ENCODE results near the gene TRDN. TPM values are rescaled to one million over a fixed set of nuclear protein-coding genes. Genes with fewer than 3 reads are reported as not detected.

Gene TRDN
- total RNA-seq, 5 donors from 2014 or later (not counting 1 experiment from before 2014, with no cell fraction given) = not detected

GRCh38 chr6:123663436-123663835, 26.7 kb upstream of the TRDN start:
- H3K27me3 Mint-ChIP-seq = no peaks in the 10 kb centered on the region
- Histone ChIP-seq H3K4me3 (ENCODE audit: control insufficient read depth in 1 of 2, extremely low read depth in 1 of 2, low read length in 1 of 2) (no peak overlapping the region), H3K27ac (ENCODE audit: low read length) (no peak overlapping the region), H3K4me1 (ENCODE audit: control insufficient read depth in 1 of 2, extremely low read depth in 1 of 2, insufficient read depth in 2 of 2, low read length in 2 of 2) (no peaks in the 10 kb centered on the region), H3K36me3 (ENCODE audit: control insufficient read depth in 2 of 2, extremely low read depth in 1 of 2, insufficient read depth in 1 of 2, low read length in 1 of 2) (no peaks in the 10 kb centered on the region), H3K9me3 (no peaks in the 10 kb centered on the region), H3K27me3 (replicated peaks in 1 of 2; ENCODE audit: control insufficient read depth in 2 of 2, extremely low read depth in 1 of 2, insufficient read depth in 2 of 2, low read length in 1 of 2) (no peaks in the 10 kb centered on the region)
- no peak for DNase-seq
- CTCF ChIA-PET = no interaction called here
- no peaks in the 10 kb centered on the region for H3K4me1 Mint-ChIP-seq
- H3K9me3 Mint-ChIP-seq = no peaks in the 10 kb centered on the region
- no peak overlapping the region for H3K4me3 Mint-ChIP-seq
- POLR2A ChIA-PET = no interaction called here
- no peak for ATAC-seq (replicated peaks in 1 of 4)
- H3K27ac Mint-ChIP-seq = no peak overlapping the region
- no peaks in the 10 kb centered on the region for H3K36me3 Mint-ChIP-seq

GRCh38 chr6:123662757-123663156, 26.0 kb upstream of the TRDN start:
- POLR2A ChIA-PET = no interaction called here
- DNase-seq (no peak), ATAC-seq (replicated peaks in 1 of 4) (no peak)
- Mint-ChIP-seq H3K36me3 (no peaks in the 10 kb centered on the region), H3K9me3 (no peaks in the 10 kb centered on the region), H3K27ac (no peak overlapping the region), H3K4me3 (no peak overlapping the region), H3K27me3 (no peaks in the 10 kb centered on the region), H3K4me1 (no peaks in the 10 kb centered on the region)
- Histone ChIP-seq H3K27me3 (replicated peaks in 1 of 2; ENCODE audit: control insufficient read depth in 2 of 2, extremely low read depth in 1 of 2, insufficient read depth in 2 of 2, low read length in 1 of 2) (no peaks in the 10 kb centered on the region), H3K36me3 (ENCODE audit: control insufficient read depth in 2 of 2, extremely low read depth in 1 of 2, insufficient read depth in 1 of 2, low read length in 1 of 2) (no peaks in the 10 kb centered on the region), H3K4me1 (ENCODE audit: control insufficient read depth in 1 of 2, extremely low read depth in 1 of 2, insufficient read depth in 2 of 2, low read length in 2 of 2) (no peaks in the 10 kb centered on the region), H3K4me3 (ENCODE audit: control insufficient read depth in 1 of 2, extremely low read depth in 1 of 2, low read length in 1 of 2) (no peak overlapping the region), H3K9me3 (no peaks in the 10 kb centered on the region), H3K27ac (ENCODE audit: low read length) (no peak overlapping the region)
- CTCF ChIA-PET = no interaction called here
- no CpG with 5 or more reads among the region's 3 CpGs for WGBS (ENCODE audit: insufficient coverage)

- Histone ChIP-seq H3K4me1 (ENCODE audit: control insufficient read depth in 1 of 2, extremely low read depth in 1 of 2, insufficient read depth in 2 of 2, low read length in 2 of 2) (no peaks in the 10 kb centered on the region), H3K36me3 (ENCODE audit: control insufficient read depth in 2 of 2, extremely low read depth in 1 of 2, insufficient read depth in 1 of 2, low read length in 1 of 2) (no peaks in the 10 kb centered on the region), H3K27ac (ENCODE audit: low read length) (no peak overlapping the region), H3K4me3 (ENCODE audit: control insufficient read depth in 1 of 2, extremely low read depth in 1 of 2, low read length in 1 of 2) (no peak overlapping the region), H3K9me3 (no peaks in the 10 kb centered on the region), H3K27me3 (replicated peaks in 1 of 2; ENCODE audit: control insufficient read depth in 2 of 2, extremely low read depth in 1 of 2, insufficient read depth in 2 of 2, low read length in 1 of 2) (no peaks in the 10 kb centered on the region)
- Mint-ChIP-seq H3K4me1 (no peaks in the 10 kb centered on the region), H3K4me3 (no peak overlapping the region), H3K36me3 (no peaks in the 10 kb centered on the region), H3K27me3 (no peaks in the 10 kb centered on the region), H3K9me3 (no peaks in the 10 kb centered on the region), H3K27ac (no peak overlapping the region)
- ChIA-PET POLR2A (no interaction called here), CTCF (no interaction called here)
- DNase-seq = no peak
- ATAC-seq (replicated peaks in 1 of 4) = no peak
- 82% methylated on average over 4 of the region's 5 CpGs for WGBS (ENCODE audit: insufficient coverage)
These were observed 24.5 kb upstream of the TRDN start for GRCh38 chr6:123661105-123661891.

- Mint-ChIP-seq H3K36me3 (no peaks in the 10 kb centered on the region), H3K27me3 (no peaks in the 10 kb centered on the region), H3K9me3 (no peaks in the 10 kb centered on the region), H3K4me1 (peaks cover 0 to 4% (median 0%) of the 10 kb centered on the region in 3 donors), H3K4me3 (no peak overlapping the region), H3K27ac (no peak overlapping the region)
- H3K27ac ChIP-seq (ENCODE audit: low read length) = no peak overlapping the region
- ChIA-PET POLR2A (no interaction called here), CTCF (no interaction called here)
- no peaks in the 10 kb centered on the region for H3K9me3 ChIP-seq
- no peaks in the 10 kb centered on the region for H3K36me3 ChIP-seq (ENCODE audit: control insufficient read depth in 2 of 2, extremely low read depth in 1 of 2, insufficient read depth in 1 of 2, low read length in 1 of 2)
- no peaks in the 10 kb centered on the region for H3K27me3 ChIP-seq (replicated peaks in 1 of 2; ENCODE audit: control insufficient read depth in 2 of 2, extremely low read depth in 1 of 2, insufficient read depth in 2 of 2, low read length in 1 of 2)
- no peak for DNase-seq
- H3K4me3 ChIP-seq (ENCODE audit: control insufficient read depth in 1 of 2, extremely low read depth in 1 of 2, low read length in 1 of 2) = no peak overlapping the region
- H3K4me1 ChIP-seq (ENCODE audit: control insufficient read depth in 1 of 2, extremely low read depth in 1 of 2, insufficient read depth in 2 of 2, low read length in 2 of 2) = no peaks in the 10 kb centered on the region
- no peak for ATAC-seq (replicated peaks in 1 of 4)
- WGBS (ENCODE audit: insufficient coverage) = 70% methylated on average over 2 of the region's 5 CpGs
These were observed 23.4 kb upstream of the TRDN start for GRCh38 chr6:123659960-123660748.

- ATAC-seq (replicated peaks in 1 of 4) = no peak
- no peak for DNase-seq
- Mint-ChIP-seq H3K9me3 (no peaks in the 10 kb centered on the region), H3K27me3 (no peaks in the 10 kb centered on the region), H3K4me1 (peaks cover 0 to 4% (median 2%) of the 10 kb centered on the region in 3 donors), H3K36me3 (no peaks in the 10 kb centered on the region), H3K4me3 (no peak overlapping the region), H3K27ac (no peak overlapping the region)
- Histone ChIP-seq H3K9me3 (no peaks in the 10 kb centered on the region), H3K36me3 (ENCODE audit: control insufficient read depth in 2 of 2, extremely low read depth in 1 of 2, insufficient read depth in 1 of 2, low read length in 1 of 2) (no peaks in the 10 kb centered on the region), H3K4me1 (ENCODE audit: control insufficient read depth in 1 of 2, extremely low read depth in 1 of 2, insufficient read depth in 2 of 2, low read length in 2 of 2) (no peaks in the 10 kb centered on the region), H3K27ac (ENCODE audit: low read length) (no peak overlapping the region), H3K27me3 (replicated peaks in 1 of 2; ENCODE audit: control insufficient read depth in 2 of 2, extremely low read depth in 1 of 2, insufficient read depth in 2 of 2, low read length in 1 of 2) (no peaks in the 10 kb centered on the region), H3K4me3 (ENCODE audit: control insufficient read depth in 1 of 2, extremely low read depth in 1 of 2, low read length in 1 of 2) (no peak overlapping the region)
- 90% methylated on average over 1 of the region's 1 CpG for WGBS (ENCODE audit: insufficient coverage)
- ChIA-PET POLR2A (no interaction called here), CTCF (interaction anchor here in 1 of 2 donors (0.9 kb wide), 1 partner anchor 35 kb away, joined by 3 read pairs; no protein-coding TSS in a partner anchor)
These were observed 22.1 kb upstream of the TRDN start for GRCh38 chr6:123658848-123659247.

GRCh38 chr6:123655521-123656306, 19.0 kb upstream of the TRDN start:
- H3K27ac ChIP-seq (ENCODE audit: low read length) = no peak overlapping the region
- no peak for ATAC-seq (replicated peaks in 1 of 4)
- no peak for DNase-seq
- POLR2A ChIA-PET = no interaction called here
- Mint-ChIP-seq H3K36me3 (no peaks in the 10 kb centered on the region), H3K27ac (peak overlapping the region in 1 of 2 donors; percentile 0), H3K4me3 (peak overlapping the region in 2 of 3 donors; percentile 17 to 28), H3K27me3 (no peaks in the 10 kb centered on the region), H3K4me1 (peaks cover 0 to 4% (median 2%) of the 10 kb centered on the region in 3 donors), H3K9me3 (peaks cover 0 to 3% (median 0%) of the 10 kb centered on the region in 3 donors)
- H3K4me1 ChIP-seq (ENCODE audit: control insufficient read depth in 1 of 2, extremely low read depth in 1 of 2, insufficient read depth in 2 of 2, low read length in 2 of 2) = no peaks in the 10 kb centered on the region
- CTCF ChIA-PET = no interaction called here
- WGBS (ENCODE audit: insufficient coverage) = 17% methylated on average over 1 of the region's 3 CpGs
- no peaks in the 10 kb centered on the region for H3K9me3 ChIP-seq
- no peak overlapping the region for H3K4me3 ChIP-seq (ENCODE audit: control insufficient read depth in 1 of 2, extremely low read depth in 1 of 2, low read length in 1 of 2)
- no peaks in the 10 kb centered on the region for H3K36me3 ChIP-seq (ENCODE audit: control insufficient read depth in 2 of 2, extremely low read depth in 1 of 2, insufficient read depth in 1 of 2, low read length in 1 of 2)
- no peaks in the 10 kb centered on the region for H3K27me3 ChIP-seq (replicated peaks in 1 of 2; ENCODE audit: control insufficient read depth in 2 of 2, extremely low read depth in 1 of 2, insufficient read depth in 2 of 2, low read length in 1 of 2)
